ENCODE results near the gene TMPRSS6. TPM values are rescaled to one million over a fixed set of nuclear protein-coding genes. Genes with fewer than 3 reads are reported as not detected.

The TMPRSS6 gene
- total RNA-seq, 1 experiment from 2014 or later, result 0.39 TPM

GRCh38 chr22:37047006-37047405, 62.5 kb downstream of the TMPRSS6 start (continued):
- TF ChIP-seq ZBTB33 (IDR thresholded peaks at IDR 0.05; ENCODE audit: extremely low read depth, insufficient replicate concordance, low read length) (no peak), ATF3 (IDR thresholded peaks at IDR 0.05) (no peak), EZH2phosphoT487 (IDR thresholded peaks at IDR 0.05; ENCODE audit: borderline replicate concordance) (no peak), ELF1 (IDR thresholded peaks at IDR 0.05; ENCODE audit: borderline replicate concordance, low read depth) (no peak), ZFX (IDR thresholded peaks at IDR 0.05) (no peak), POLR2A (IDR thresholded peaks at IDR 0.05; ENCODE audit: borderline replicate concordance, extremely low read depth, insufficient read depth, insufficient read length) (no peak), POLR2AphosphoS5 (IDR thresholded peaks at IDR 0.05; ENCODE audit: low read depth, low read length) (no peak), SP1 (IDR thresholded peaks at IDR 0.05; ENCODE audit: low read depth) (no peak)

GRCh38 chr22:37046589-37046988, 62.9 kb downstream of the TMPRSS6 start:
- H3K27ac ChIP-seq (ENCODE audit: low read depth, low read length), result no peak overlapping the region
- intact Hi-C loops (cut with micrococcal nuclease), result no loop called here
- H3K27me3 ChIP-seq (ENCODE audit: insufficient read depth, low read length), result no peaks in the 10 kb centered on the region
- no peak overlapping the region for H2AFZ ChIP-seq (ENCODE audit: low read depth, low read length, poor library complexity, severe bottlenecking)
- no peaks in the 10 kb centered on the region for H4K20me1 ChIP-seq (ENCODE audit: insufficient read depth)
- BruUV-seq (replicated peaks), result no TSS peak
- no peaks in the 10 kb centered on the region for H3K36me3 ChIP-seq (ENCODE audit: control insufficient read depth in 1 of 2, insufficient read depth in 2 of 2, low read length in 2 of 2)
- CTCF ChIA-PET, result interaction anchor here (0.7 to 4.1 kb wide), 7 partner anchors 14 to 270 kb away, joined by 3 to 33 read pairs (median 5); partner anchors contain the start of gene IFT27
- H3K9ac ChIP-seq (ENCODE audit: low read length), result no peak overlapping the region
- H3K4me3 ChIP-seq (replicated peaks in 1 of 2; ENCODE audit: low read depth in 1 of 2, low read length in 2 of 2), result no peak overlapping the region
- RAD21 ChIA-PET (ENCODE audit: low non-redundant PET in 1 of 2, low total read pairs in 2 of 2, uncharacterized antibody in 2 of 2, unreplicated experiment in 2 of 2), result no interaction called here
- POLR2A ChIA-PET, result no interaction called here
- H3K4me1 ChIP-seq (ENCODE audit: control insufficient read depth in 1 of 2, insufficient read depth in 2 of 2, low read length in 2 of 2), result peaks cover 6 to 28% of the 10 kb centered on the region in 2 experiments; a peak in 3 of 4 replicates
- no peaks in the 10 kb centered on the region for H3K9me3 ChIP-seq (ENCODE audit: control insufficient read depth in 1 of 2, insufficient read depth in 1 of 2, low read depth in 1 of 2, low read length in 2 of 2)
- H3K4me2 ChIP-seq (ENCODE audit: low read length), result no peak overlapping the region
- H3K9me2 ChIP-seq (ENCODE audit: insufficient read depth), result no peaks in the 10 kb centered on the region
- ATAC-seq (no peak), DNase-seq (ENCODE audit: low read depth, low spot score) (no peak)
- no peaks in the 10 kb centered on the region for H3K79me2 ChIP-seq (ENCODE audit: insufficient read depth, low read length)
- TF ChIP-seq FOSL1 (IDR thresholded peaks at IDR 0.05; ENCODE audit: low read depth) (no peak), ZFX (IDR thresholded peaks at IDR 0.05) (no peak), CTCF (IDR thresholded peaks at IDR 0.05 in 2 of 3, conservative IDR thresholded peaks at IDR 0.05 in 1 of 3; ENCODE audit: borderline replicate concordance in 1 of 3, insufficient read depth in 1 of 3, low read depth in 2 of 3, low read length in 2 of 3) (no peak), SRF (IDR thresholded peaks at IDR 0.05; ENCODE audit: low read depth) (no peak), SIN3A (IDR thresholded peaks at IDR 0.05; ENCODE audit: low read depth) (no peak), POLR2A (IDR thresholded peaks at IDR 0.05; ENCODE audit: borderline replicate concordance, extremely low read depth, insufficient read depth, insufficient read length) (no peak), ELF1 (IDR thresholded peaks at IDR 0.05; ENCODE audit: borderline replicate concordance, low read depth) (no peak), SP1 (IDR thresholded peaks at IDR 0.05; ENCODE audit: low read depth) (no peak), YY1 (IDR thresholded peaks at IDR 0.05; ENCODE audit: extremely low read depth, insufficient replicate concordance, low read depth, low read length) (no peak), REST (IDR thresholded peaks at IDR 0.05; ENCODE audit: low read depth) (no peak), ZNF274 (IDR thresholded peaks at IDR 0.05; ENCODE audit: low read depth, low read length) (no peak), CBX3 (IDR thresholded peaks at IDR 0.05; ENCODE audit: low read depth) (no peak), TCF7L2 (IDR thresholded peaks at IDR 0.05; ENCODE audit: borderline replicate concordance, extremely low read depth, insufficient read depth, insufficient read length) (no peak)

All from HCT116 (cell line).